22Rv1 (cell line): ENCODE measurements around the gene FARP1.

Experiments
- CTCF ChIP-seq: fragments of 450-650 bp; IDR thresholded peaks from 2 replicates; pipeline ENCODE4 v1.5.1; 2017; ENCODE audit warnings: mild to moderate bottlenecking
- ZFX ChIP-seq: fragments of 450-650 bp; IDR thresholded peaks from 2 replicates; pipeline ENCODE4 v1.6.1; 2017; ENCODE audit warnings: antibody characterized with exemption, borderline replicate concordance

DNA sequence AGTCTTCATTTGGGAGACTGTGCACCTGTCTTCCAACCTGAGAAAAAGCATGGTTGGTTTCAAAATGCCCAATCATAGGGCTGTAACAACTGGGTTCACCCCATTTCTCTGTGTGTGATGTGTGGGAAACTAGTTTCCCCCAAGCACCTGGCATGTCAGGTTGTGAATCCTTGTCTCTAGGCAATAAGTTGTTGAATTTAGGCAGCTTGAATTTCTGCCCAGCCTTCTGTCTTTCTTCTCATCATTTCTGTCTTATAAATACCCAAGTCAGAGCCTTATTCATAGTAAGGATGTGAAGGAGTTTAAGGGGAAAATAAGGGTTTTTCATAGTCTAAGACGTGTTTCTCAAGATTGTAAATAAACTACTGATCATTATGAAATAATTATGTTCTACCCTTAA lies 204.9 kb downstream of the FARP1 start:
- no peak for TF ChIP-seq CTCF
- TF ChIP-seq ZFX = no peak
